HepG2 (cell line): ENCODE measurements around the gene SBNO2. TPM values are rescaled to one million over a fixed set of nuclear protein-coding genes. Genes with fewer than 3 reads are reported as not detected.

ENCODE experiments used
- FOXO4 ChIP-seq: sonication (generic); formaldehyde crosslinking; conservative IDR thresholded peaks from 2 replicates; pipeline ENCODE4 v1.8.1; 2023; ENCODE audit warnings: missing genetic modification reagents
- HOXA7 ChIP-seq: sonication (generic); formaldehyde crosslinking; IDR thresholded peaks from 2 replicates; pipeline ENCODE4 v1.8.1; 2022; ENCODE audit warnings: mild to moderate bottlenecking, missing genetic modification reagents, moderate library complexity
- PPARG ChIP-seq: conservative IDR thresholded peaks from 2 replicates; pipeline ENCODE4 v1.6.1; 2016; ENCODE audit warnings: missing biosample characterization, missing genetic modification reagents
- RXRA ChIP-seq: sonication (generic); formaldehyde crosslinking; IDR thresholded peaks from 2 replicates; pipeline ENCODE4 v1.5.1; 2020; ENCODE audit warnings: missing genetic modification reagents
- RXRB ChIP-seq: IDR thresholded peaks from 2 replicates; pipeline ENCODE4 v1.6.1; 2016; ENCODE audit warnings: borderline replicate concordance, missing genetic modification reagents, missing compliant biosample characterization
- STAT5B ChIP-seq: sonication (generic); formaldehyde crosslinking; IDR thresholded peaks from 2 replicates; pipeline ENCODE4 v1.4.0; 2020; ENCODE audit warnings: missing genetic modification reagents
- STAT6 ChIP-seq: sonication (generic); formaldehyde crosslinking; IDR thresholded peaks from 2 replicates; pipeline ENCODE4 v1.4.0; 2020; ENCODE audit warnings: missing genetic modification reagents, mild to moderate bottlenecking, borderline replicate concordance
- ZNF572 ChIP-seq: sonication (generic); formaldehyde crosslinking; IDR thresholded peaks from 2 replicates; pipeline ENCODE4 v1.5.1; 2020; ENCODE audit warnings: mild to moderate bottlenecking, missing genetic modification reagents
- ZNF7 ChIP-seq: IDR thresholded peaks from 2 replicates; pipeline ENCODE4 v1.6.1; 2016; ENCODE audit warnings: missing biosample characterization, missing genetic modification reagents
- polyA plus RNA-seq, 8 experiments: library from polyadenylated mRNA; depleted of rRNA in 3 of 8; stranded (reverse) in 7 of 8; unstranded in 1 of 8; fragments of >200 nt; fragmentation: Illumina TruSeq in 4 of 8; extraction: Trizol in 4 of 8; gene quantifications; 2 replicates each; pipeline versions ENCODE4 v1.2.1 to v1.2.3, GENCODE V29; 2011 to 2016; ENCODE audit warnings: low read depth in 4 of 8, missing spikeins in 1 of 8, mixed read lengths in 1 of 8; ENCODE audit not compliant: insufficient read depth in 1 of 8
- total RNA-seq, 5 experiments: library from RNA; depleted of rRNA; stranded (reverse); fragments of >200 nt; fragmentation: Illumina TruSeq; extraction: Trizol; gene quantifications; 2 replicates each; pipeline ENCODE4 v1.2.3, GENCODE V29; 2016; ENCODE audit warnings: low read depth in 1 of 5
- TF ChIP-seq, protein P1 (sequence below), 2 experiments: fragments of 450-650 bp in 1 of 2; sonication (generic) in 1 of 2; formaldehyde crosslinking in 1 of 2; IDR thresholded peaks; 2 replicates each; pipeline versions ENCODE4 v1.6.1 to v1.8.0; 2016 to 2022; ENCODE audit warnings: antibody characterized with exemption in 1 of 2, mild to moderate bottlenecking in 1 of 2, missing genetic modification reagents in 1 of 2
- TF ChIP-seq, protein P2 (sequence below): sonication (generic); formaldehyde crosslinking; conservative IDR thresholded peaks from 2 replicates; pipeline ENCODE4 v1.4.0; 2020; ENCODE audit warnings: missing genetic modification reagents

SBNO2 gene
- total and polyA plus RNA-seq, 2 of the 13 experiments (the other 11 are each of a cell fraction or from before 2014, with no cell fraction given), result 8.6 to 10.4 TPM

DNA sequence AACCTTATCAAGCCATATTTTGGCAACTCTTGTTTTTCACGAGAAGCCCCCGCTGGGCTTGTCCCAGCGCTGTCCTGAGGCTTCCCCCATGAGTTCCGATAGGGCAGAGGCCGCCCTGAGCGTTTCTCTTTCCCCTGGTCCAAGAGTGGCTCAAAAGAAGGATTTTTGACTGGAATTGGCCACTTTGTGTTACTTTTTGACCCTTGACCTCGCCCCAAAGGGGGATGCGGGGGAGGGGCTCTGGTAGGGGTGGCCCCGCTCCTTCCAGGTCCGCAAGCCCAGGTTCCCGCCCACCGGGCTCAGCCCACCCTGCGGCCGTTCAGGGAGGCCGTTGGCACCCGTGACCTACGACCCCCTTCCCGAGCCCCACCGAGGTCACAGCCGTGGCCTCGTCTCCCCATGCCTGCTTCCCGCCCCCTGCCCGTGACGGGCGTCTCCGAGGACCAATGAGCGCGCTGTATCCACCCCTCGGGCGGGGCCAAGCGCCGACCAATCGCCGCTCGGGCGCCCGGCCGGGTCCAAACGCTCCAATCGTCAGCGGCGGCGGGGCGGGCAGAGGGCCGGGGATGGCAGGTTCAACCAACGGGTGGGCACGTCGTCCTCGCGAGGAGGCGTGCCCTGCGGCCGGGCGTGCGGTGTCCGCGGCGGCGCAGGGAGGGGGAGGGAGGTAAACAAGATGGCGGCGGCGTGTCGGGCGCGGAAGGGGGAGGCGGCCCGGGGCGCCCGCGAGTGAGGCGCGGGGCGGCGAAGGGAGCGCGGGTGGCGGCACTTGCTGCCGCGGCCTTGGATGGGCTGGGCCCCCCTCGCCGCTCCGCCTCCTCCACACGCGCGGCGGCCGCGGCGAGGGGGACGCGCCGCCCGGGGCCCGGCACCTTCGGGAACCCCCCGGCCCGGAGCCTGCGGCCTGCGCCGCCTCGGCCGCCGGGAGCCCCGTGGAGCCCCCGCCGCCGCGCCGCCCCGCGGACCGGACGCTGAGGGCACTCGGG lies 31.3 kb upstream of the SBNO2 start, which contains the start of gene STK11 (continued):
- TF ChIP-seq STAT6 (CRISPR knock-in tag) (0 out of 2 replicates have a peak, but pooled peaks have one; percentile 28), HOXA7 (CRISPR knock-in tag) (no peak), RXRA (CRISPR knock-in tag) (peak; percentile 95), FOXO4 (CRISPR knock-in tag) (no peak), RXRB (CRISPR knock-in tag) (peak; percentile 94), STAT5B (no peak), ZNF572 (CRISPR knock-in tag) (0 out of 2 replicates have a peak, but pooled peaks have one; percentile 69), PPARG (CRISPR knock-in tag) (peak; percentile 98), ZNF7 (no peak)
- TF ChIP-seq, protein P1, sequence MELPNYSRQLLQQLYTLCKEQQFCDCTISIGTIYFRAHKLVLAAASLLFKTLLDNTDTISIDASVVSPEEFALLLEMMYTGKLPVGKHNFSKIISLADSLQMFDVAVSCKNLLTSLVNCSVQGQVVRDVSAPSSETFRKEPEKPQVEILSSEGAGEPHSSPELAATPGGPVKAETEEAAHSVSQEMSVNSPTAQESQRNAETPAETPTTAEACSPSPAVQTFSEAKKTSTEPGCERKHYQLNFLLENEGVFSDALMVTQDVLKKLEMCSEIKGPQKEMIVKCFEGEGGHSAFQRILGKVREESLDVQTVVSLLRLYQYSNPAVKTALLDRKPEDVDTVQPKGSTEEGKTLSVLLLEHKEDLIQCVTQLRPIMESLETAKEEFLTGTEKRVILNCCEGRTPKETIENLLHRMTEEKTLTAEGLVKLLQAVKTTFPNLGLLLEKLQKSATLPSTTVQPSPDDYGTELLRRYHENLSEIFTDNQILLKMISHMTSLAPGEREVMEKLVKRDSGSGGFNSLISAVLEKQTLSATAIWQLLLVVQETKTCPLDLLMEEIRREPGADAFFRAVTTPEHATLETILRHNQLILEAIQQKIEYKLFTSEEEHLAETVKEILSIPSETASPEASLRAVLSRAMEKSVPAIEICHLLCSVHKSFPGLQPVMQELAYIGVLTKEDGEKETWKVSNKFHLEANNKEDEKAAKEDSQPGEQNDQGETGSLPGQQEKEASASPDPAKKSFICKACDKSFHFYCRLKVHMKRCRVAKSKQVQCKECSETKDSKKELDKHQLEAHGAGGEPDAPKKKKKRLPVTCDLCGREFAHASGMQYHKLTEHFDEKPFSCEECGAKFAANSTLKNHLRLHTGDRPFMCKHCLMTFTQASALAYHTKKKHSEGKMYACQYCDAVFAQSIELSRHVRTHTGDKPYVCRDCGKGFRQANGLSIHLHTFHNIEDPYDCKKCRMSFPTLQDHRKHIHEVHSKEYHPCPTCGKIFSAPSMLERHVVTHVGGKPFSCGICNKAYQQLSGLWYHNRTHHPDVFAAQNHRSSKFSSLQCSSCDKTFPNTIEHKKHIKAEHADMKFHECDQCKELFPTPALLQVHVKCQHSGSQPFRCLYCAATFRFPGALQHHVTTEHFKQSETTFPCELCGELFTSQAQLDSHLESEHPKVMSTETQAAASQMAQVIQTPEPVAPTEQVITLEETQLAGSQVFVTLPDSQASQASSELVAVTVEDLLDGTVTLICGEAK (IDR thresholded peaks at IDR 0.05), result no peak
- TF ChIP-seq, protein P1 (CRISPR knock-in tag; IDR thresholded peaks at IDR 0.05), result no peak
- TF ChIP-seq, protein P2, sequence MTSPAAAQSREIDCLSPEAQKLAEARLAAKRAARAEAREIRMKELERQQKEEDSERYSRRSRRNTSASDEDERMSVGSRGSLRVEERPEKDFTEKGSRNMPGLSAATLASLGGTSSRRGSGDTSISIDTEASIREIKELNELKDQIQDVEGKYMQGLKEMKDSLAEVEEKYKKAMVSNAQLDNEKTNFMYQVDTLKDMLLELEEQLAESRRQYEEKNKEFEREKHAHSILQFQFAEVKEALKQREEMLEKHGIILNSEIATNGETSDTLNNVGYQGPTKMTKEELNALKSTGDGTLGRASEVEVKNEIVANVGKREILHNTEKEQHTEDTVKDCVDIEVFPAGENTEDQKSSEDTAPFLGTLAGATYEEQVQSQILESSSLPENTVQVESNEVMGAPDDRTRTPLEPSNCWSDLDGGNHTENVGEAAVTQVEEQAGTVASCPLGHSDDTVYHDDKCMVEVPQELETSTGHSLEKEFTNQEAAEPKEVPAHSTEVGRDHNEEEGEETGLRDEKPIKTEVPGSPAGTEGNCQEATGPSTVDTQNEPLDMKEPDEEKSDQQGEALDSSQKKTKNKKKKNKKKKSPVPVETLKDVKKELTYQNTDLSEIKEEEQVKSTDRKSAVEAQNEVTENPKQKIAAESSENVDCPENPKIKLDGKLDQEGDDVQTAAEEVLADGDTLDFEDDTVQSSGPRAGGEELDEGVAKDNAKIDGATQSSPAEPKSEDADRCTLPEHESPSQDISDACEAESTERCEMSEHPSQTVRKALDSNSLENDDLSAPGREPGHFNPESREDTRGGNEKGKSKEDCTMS, result no peak
